CD4-positive, alpha-beta T cell treated with Interleukin-12 subunit alpha and Interleukin-12 subunit beta, for 1 hour (primary cell): Measurements from ENCODE around the gene TRIM9.

ENCODE experiments used
- DNase-seq: peaks from one replicate; pipeline ENCODE4 v3.0.0-alpha.2; 2020

The TRIM9 gene

DNA sequence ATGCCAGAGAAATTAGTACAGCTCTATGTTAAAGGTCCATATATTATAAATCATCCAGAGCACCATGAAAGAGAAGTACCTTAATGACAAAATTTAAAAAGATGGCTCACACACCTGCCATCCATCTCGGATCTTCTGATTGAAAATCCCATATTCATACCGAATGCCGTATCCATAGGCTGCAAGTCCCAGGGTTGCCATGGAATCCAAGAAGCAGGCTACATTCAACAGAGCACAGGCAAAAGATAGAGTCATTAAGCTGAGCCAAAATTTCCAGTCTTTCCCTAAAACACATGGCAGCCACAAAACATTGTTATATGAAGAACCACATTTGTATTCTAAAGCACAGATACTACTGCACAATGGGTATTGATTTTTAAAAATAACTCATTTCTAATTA lies 163.3 kb downstream of the TRIM9 start:
- DNase-seq: no peak

GRCh38 chr14:50929506-50929905 lies 165.4 kb downstream of the TRIM9 start:
- DNase-seq: no peak

GRCh38 chr14:50928002-50928635 lies 166.8 kb downstream of the TRIM9 start:
- peak; percentile 4 for DNase-seq

DNA sequence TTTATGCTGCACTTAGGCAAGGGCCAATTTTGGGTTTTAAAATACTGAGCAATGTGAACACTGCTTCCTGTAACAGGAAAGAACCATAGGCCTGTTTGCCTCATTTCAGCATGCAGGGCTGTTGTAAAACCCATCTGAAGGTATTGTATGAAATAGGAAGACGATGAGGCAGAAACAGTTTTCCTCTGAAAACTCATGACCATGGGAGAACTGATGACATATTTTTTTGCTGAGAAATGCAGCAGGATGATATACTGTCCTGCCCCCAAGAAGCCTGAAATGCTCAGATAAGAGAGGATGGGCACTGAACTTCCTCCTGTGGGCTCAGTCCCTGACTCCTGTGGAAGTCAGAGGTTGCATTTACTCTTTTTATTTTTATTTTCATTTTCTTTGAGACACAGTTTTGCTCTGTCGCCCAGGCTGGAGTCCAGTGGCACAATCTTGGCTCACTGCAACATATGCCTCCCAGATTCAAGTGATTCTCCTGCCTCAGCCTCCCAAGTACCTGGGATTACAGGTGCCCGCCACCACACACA lies 168.0 kb downstream of the TRIM9 start:
- DNase-seq: no peak
